ENCODE results near the gene GPC5. TPM values are rescaled to one million over a fixed set of nuclear protein-coding genes. Genes with fewer than 3 reads are reported as not detected.

Gene GPC5
- total and polyA plus RNA-seq, 11 donors: 0.14 to 2.9 (median 0.84) TPM; not detected in 1

DNA sequence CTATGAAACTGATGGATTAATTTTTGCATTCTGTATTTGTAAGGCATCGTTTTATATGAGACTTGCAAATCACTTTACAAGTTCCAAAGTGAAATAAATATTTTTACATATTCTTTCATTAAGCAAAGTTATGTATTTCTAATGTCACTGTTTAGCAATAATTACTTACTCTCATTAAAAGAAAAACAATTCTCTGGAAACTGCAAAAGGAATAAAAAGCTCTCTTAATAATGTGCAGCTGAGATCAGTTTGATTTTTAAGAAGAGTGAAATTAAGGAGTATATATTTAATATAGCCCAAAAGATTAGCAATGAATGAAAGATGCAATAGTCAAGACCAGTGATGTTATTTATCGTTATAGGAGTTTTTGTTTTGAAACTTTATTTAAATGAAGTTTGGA is 155.2 kb downstream of the GPC5 start:
- H3K27ac ChIP-seq: no peak overlapping the region
- peaks cover 0 to 16% (median 0%) of the 10 kb centered on the region in 12 donors for H3K9me3 ChIP-seq
- WGBS, 4 donors: 65 to 73% (median 69%) methylated on average over 2 of the region's 2 CpGs
- ATAC-seq (no peak), DNase-seq (no peak)
- TF ChIP-seq, protein P1, sequence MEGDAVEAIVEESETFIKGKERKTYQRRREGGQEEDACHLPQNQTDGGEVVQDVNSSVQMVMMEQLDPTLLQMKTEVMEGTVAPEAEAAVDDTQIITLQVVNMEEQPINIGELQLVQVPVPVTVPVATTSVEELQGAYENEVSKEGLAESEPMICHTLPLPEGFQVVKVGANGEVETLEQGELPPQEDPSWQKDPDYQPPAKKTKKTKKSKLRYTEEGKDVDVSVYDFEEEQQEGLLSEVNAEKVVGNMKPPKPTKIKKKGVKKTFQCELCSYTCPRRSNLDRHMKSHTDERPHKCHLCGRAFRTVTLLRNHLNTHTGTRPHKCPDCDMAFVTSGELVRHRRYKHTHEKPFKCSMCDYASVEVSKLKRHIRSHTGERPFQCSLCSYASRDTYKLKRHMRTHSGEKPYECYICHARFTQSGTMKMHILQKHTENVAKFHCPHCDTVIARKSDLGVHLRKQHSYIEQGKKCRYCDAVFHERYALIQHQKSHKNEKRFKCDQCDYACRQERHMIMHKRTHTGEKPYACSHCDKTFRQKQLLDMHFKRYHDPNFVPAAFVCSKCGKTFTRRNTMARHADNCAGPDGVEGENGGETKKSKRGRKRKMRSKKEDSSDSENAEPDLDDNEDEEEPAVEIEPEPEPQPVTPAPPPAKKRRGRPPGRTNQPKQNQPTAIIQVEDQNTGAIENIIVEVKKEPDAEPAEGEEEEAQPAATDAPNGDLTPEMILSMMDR (IDR thresholded peaks at IDR 0.05): no peak
- TF ChIP-seq POLR2A (IDR thresholded peaks at IDR 0.05): no peak
- H3K4me3 ChIP-seq: no peak overlapping the region
- intact Hi-C loops (cut with DNase I): no loop called here
- no peaks in the 10 kb centered on the region for H3K36me3 ChIP-seq
- H3K4me1 ChIP-seq: no peaks in the 10 kb centered on the region
- H3K27me3 ChIP-seq: no peaks in the 10 kb centered on the region

DNA sequence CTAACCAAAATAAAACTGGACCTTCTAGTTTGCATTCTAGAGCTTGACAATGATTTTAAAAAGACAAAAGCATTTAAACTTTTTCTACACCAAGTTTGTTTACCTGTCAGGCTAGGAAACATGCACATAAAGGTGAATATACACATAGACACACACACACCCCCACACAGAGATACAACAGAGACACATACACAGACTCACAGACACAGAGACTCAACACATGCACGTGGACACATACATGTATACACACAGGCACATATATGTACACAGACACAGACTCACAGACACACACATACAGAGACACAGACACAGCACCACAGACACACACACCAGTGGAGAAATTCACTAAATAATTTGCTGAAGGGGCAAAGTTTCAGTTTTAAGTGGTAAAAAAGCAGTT is 155.7 kb downstream of the GPC5 start:
- H3K4me1 ChIP-seq: no peaks in the 10 kb centered on the region
- H3K27ac ChIP-seq: no peak overlapping the region
- no peaks in the 10 kb centered on the region for H3K27me3 ChIP-seq
- ATAC-seq: no peak
- no peak for DNase-seq
- no peaks in the 10 kb centered on the region for H3K36me3 ChIP-seq
- WGBS, 4 donors: 48 to 68% (median 61%) methylated on average over 1 of the region's 1 CpG
- intact Hi-C loops (cut with DNase I): no loop called here
- no peak overlapping the region for H3K4me3 ChIP-seq
- H3K9me3 ChIP-seq: peaks cover 0 to 16% (median 0%) of the 10 kb centered on the region in 12 donors
- no peak for TF ChIP-seq POLR2A (IDR thresholded peaks at IDR 0.05)

DNA sequence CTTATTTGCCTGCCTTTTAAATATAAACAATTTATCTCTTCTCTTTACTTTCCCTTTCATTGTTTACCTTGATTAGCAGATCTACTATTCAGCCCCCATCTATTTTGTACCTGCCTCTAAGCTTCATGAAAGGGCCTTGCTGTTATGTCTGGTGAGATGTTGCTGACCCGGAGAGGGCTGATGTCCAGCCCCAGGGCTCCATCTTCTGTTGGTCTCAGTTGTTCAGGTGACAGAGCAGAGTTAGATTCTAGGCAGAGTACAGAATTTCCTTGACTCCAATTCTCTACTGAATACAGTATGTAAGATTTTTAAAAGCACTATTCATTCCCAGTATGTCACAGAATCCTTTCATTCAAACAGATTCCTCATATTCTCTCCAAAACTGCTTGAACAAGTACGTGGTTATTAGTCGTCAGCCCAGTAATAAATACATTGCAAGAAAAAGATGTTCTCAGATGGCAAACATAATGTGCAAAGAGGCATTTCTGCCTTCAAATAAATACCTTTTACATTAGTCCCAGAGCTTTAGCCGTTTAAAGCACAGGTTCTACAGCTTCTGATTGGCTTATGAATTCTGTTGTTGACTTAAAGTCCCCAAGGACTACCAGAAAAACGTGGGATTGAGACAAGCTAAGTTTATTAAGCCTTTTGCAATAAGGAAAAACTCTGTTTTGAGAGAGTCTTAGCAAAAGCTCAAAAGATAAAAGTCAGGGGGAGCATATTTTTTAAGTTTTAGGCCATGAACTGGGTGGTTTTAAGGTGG is 159.1 kb downstream of the GPC5 start:
- Histone ChIP-seq H3K36me3 (no peaks in the 10 kb centered on the region), H3K9me3 (peaks cover 0 to 10% (median 0%) of the 10 kb centered on the region in 12 donors), H3K27me3 (no peaks in the 10 kb centered on the region), H3K4me1 (no peaks in the 10 kb centered on the region), H3K4me3 (no peak overlapping the region), H3K27ac (no peak overlapping the region)
- no peak for TF ChIP-seq POLR2A (IDR thresholded peaks at IDR 0.05)
- TF ChIP-seq, protein P1 (IDR thresholded peaks at IDR 0.05): no peak
- no peak for DNase-seq
- intact Hi-C loops (cut with DNase I): no loop called here
- no peak for ATAC-seq
- WGBS, 4 donors: 52 to 61% (median 57%) methylated on average over 5 of the region's 5 CpGs

DNA sequence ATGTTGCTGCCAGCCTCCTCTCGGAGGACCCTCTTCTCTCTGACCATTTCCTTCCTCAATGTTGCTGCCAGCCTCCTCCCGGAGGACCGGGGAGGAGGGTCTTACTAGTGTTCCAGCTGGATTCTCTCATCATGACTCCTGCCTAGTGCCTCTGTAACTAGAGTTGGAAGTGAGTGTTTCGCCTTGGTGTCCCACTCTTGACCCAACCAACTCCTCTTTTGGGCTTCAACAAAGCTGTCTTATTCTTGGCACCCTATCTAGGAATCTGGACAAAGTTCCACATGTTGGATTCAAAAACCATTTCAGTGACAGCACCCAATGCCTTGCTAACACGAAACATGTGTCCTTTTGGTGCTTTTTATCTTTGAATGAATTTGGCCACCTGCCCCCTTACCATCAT is 165.4 kb downstream of the GPC5 start:
- no peak for ATAC-seq
- WGBS, 4 donors: 57 to 68% (median 60%) methylated on average over 5 of the region's 5 CpGs
- H3K4me3 ChIP-seq: no peak overlapping the region

More for the DNA sequence above, 165.4 kb downstream of the GPC5 start:
- no peaks in the 10 kb centered on the region for H3K4me1 ChIP-seq
- H3K27ac ChIP-seq: no peak overlapping the region
- TF ChIP-seq, protein P1 (IDR thresholded peaks at IDR 0.05): no peak
- no peak for TF ChIP-seq POLR2A (IDR thresholded peaks at IDR 0.05)
- H3K27me3 ChIP-seq: no peaks in the 10 kb centered on the region
- no peaks in the 10 kb centered on the region for H3K9me3 ChIP-seq
- intact Hi-C loops (cut with DNase I): no loop called here
- DNase-seq: no peak
- H3K36me3 ChIP-seq: no peaks in the 10 kb centered on the region
